Endometrium (tissue), 2 donors: ENCODE measurements around the gene MUC16.
"Not testable (repeated sequence)": the region's sequence is repeated elsewhere in the genome, so short reads cannot be mapped to it uniquely, and the experiment has no call there.

Experiments used
- FAIRE-seq: peaks from 2 replicates; lab custom pipeline; 2012; peaks lifted over from hg19 to GRCh38; lab: Jason Lieb, UNC
- donor health status: control.
- donor health status: control.

MUC16 gene

DNA sequence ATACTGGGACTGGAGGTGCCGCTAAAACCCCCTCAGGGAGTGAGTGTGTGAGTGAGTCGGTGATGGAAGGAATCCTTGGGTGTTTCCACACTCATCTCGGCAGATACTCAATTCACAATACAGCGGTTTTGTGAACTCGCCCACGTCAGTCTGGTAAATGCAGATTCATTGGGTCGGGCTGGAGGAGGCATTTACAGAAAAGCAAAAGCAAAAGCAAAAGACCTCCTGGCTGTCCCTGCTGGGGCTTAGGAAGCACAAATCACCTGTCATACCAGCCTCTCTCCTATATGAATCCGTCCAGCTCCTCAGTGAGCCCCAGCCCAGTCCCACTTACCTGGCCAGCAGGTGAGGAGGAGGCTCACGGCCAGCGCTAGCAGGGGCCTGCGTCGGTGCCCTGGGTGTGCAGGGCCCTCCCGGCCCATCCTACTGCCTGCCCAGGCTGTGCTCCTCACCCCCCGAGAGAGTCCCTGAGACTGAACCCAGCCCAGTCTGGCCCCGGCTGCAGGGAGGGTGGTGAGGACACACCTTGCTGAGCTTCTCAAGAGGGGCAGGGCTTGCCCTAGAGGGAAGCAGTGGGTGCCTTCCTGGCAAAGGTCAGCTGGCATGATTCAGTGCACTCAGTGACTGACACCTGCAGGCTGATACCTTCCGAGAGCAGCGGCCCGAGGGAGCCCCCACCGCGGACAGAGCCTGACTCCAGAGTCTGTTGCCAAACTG lies at the start of gene MUC16:
MUC16 (minus strand) TSS at position 475 of the 717 bp plus-strand sequence.
- FAIRE-seq, result no peak

DNA sequence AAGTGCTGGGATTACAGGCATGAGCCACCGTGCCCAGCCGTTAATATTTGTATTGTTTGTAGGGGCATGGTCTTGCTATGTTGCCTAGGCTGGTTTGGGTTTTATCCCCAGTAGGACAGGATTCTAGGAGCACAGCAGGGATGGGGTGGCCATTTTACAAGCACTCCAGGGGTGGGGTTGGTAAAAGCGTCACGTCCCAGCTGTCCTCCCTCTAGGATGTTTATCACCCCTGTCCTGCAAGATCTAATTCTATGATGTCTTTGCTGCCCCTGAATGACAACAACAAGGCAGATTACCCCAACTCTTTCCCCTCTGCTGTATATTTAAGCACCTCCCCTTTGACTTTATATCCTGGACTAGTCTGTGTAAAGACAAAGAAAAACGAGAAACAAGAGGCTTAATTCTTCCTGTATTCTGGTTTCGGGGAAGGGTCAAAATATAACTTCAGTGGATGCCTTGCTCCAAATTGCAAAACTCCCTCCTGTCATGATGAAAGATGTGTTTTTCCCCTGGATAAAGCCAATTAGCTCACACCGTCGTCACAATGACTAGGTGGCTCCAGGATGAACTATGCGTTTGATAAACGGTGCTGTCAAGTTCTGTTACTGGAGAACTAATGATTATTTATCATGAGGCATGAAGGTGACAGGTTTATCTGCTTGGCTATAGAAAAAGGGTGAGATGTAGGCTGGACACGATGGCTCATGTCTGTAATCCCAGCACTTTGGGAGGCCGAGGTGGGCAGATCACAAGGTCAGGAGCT lies 48.9 kb upstream of the MUC16 start:
- no peak for FAIRE-seq

DNA sequence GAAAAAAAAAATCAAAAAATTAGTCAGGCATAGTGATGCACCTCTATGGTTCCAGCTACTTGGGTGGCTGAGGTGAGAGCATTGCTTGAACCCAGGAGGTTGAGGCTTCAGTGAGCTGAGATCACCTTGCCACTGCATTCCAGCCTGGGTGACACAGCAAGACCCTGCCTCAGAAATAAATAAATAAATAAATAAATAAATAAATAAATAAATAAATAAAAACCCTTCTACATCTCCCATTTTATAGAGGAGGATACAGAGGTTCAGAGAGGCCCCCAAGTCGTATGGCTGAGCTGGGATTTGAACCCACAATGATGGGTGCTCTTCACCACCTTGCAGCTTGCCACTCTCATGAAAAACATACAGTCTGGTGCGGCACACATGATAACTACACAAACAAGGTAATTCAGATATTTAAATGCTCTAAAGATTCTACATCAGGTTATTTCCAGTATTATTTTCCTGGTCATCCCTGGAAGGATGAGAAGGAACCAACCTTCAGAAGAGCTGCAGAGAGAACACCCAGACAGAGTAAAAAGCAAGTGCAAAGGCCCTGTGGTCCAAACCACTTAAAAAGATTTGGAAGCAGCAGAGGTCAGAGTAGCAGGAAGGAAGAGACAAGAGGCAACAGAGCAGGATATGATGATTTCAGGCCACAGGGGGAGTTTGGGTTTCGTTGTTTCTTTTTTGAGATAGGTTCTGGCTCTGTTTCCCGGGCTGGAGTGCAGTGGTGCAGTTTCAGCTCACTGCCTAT lies 47.5 kb upstream of the MUC16 start:
- no peak for FAIRE-seq

DNA sequence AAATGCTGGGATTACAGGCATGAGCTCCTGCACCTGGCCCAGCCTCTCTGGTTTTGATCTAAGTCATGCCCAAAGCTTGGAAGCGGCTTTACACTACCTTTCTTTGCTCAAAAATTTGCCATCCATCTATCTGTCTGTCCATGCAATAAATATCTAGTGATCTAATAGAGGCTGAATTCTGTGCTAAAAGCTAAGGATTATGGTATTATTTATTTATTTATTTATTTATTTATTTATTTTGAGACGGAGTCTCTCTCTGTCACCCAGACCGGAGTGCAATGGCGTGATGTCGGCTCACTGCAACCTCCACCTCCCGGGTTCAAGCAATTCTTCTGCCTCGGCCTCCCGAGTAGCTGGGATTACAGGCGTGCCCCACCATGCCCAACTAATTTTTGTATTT lies 45.9 kb upstream of the MUC16 start:
- not testable (repeated sequence) for FAIRE-seq

DNA sequence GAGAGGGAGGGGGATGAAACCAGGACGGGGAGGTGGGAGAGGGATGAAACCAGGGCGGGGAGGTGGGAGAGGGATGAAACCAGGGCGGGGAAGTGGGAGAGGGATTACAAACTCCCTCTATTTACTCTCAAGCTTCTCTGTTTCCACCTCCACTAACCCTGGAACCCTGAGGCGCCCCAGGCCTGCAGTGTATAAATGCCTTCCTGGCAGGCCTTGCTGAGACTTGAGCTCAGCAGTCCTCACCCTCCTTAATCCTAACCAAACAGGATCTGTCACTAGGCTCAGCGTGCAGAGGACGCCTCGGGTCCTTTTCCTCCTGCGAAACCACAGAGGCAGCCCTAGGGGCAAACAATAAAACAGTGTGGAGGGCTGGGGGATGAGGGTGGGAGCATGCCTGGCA lies 44.6 kb upstream of the MUC16 start:
- no peak for FAIRE-seq

DNA sequence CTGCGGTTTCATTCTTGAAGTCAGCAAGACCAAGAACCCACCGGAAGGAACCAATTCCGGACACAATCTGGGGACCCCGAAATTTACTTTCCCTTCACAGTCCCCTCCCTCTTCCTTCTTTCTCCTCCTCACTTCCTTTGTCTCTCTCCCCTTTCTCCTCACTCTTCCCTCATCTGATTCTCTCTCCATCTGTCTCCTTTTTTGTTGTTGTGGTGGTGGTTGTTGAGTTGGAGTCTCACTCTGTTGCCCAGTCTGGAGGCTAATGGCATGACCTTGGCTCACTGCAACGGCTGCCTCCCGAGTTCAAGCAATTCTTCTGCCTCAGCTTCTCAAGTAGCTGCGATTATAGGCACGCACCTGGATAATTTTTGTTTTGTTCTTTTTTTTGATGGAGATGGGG lies 44.0 kb upstream of the MUC16 start:
- no peak for FAIRE-seq

DNA sequence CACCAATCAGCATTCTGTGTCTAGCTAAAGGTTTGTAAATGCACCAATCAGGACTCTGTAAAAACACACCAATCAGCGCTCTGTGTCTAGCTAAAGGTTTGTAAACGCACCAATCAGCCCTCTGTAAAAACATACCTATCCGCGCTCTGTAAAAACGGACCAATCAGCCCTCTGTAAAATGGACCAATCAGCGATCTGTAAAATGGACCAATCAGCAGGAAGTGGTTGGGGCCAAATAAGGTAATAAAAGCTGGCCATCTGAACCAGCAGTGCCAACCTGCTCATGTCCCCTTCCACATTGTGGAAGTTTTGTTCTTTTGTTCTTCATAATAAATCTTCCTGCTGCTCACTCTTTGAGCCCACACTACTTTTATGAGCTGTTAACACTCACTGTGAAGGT lies 43.5 kb upstream of the MUC16 start:
- not testable (repeated sequence) for FAIRE-seq

DNA sequence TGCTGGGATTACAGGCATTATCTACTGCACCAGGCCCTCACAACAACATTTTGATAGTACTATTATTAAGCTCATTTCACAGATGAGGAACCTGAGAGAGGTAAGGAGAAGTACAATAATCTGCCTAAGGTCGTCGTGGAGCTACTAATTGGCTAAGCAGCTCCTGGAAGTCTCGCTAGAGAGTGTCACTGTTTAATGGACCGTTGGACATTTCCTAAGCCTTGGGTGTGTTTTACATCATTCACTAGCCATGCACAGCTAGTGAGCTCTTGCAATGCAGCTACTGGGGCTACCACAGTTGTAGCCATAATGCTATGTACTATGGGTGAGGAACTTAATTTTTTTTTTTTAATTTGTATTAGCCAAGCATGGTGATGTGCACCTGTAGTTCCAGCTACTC lies 42.7 kb upstream of the MUC16 start:
- no peak for FAIRE-seq

DNA sequence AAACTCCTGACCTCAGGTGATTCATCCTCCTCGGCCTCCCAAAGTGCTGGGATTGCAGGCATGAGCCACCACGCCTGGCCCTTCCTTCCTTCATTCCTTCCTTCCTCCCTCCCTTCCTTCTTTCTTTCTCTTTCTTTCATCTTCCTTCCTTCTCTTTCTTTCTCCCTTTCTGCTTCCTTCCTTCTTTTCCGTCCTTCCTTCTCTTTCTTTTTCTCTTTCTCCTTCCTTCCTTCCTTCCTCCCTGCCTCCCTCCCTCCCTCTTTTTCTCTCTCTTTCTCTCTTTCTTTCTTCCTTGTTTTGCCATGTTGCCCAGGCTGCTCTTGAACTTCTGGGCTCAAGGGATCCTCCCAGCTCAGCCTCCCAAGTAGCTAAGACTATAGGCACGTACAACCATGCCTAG lies 36.5 kb upstream of the MUC16 start:
- FAIRE-seq, result no peak

DNA sequence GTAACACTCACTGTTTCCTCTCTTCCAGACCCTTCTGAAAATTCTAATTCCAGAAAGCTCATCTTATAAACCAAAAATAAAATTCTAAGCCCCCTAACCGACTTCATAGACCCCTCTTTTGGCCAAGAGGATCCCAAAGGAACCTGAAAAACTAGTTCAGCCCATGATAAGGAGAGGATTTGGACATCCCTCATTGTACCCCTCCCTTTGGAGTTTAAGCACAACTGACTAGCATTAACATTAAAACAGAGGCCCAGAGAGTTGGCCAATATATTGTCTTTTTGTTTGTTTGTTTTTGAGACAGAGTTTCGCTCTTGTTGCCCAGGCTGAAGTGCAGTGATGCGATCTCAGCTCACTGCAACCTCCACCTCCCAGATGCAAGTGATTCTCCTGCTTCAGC lies 34.2 kb upstream of the MUC16 start:
- no peak for FAIRE-seq

DNA sequence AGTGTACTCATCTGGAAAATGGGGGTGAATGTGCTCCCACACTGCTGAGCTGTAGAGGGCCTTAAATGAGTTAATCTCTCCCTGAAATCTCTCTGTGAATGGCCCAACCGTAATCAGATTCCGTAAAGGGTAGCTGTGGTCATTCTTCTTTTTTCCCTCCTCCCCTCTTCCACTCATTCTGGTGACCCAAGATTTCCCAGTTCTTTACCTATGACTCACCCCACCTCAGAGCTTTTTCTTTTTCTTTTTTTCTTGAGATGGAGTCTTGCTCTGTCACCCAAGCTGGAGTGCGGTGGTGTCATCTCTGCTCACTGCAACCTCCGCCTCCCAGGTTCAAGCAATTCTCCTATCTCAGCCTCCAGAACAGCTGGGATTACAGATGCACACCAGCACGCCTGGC lies 33.3 kb upstream of the MUC16 start:
- no peak for FAIRE-seq

DNA sequence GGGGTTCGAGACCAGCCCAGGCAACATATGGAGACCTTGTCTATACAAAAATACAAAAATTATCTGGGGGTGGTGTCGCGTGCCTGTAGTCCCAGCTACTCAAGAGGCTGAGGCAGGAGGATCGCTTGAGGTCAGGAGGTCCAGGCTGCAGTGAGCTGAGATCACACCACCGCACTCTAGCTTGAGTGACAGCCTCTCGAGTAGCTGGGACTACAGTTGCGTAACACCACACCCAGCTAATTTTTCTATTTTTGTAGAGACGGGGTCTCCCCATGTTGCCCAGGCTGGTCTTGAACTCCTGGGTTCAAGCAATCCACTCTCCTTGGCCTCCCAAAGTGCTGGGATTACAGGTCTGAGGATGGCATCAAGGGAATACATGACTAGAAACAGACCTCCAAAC lies 30.8 kb upstream of the MUC16 start:
- FAIRE-seq, result no peak

DNA sequence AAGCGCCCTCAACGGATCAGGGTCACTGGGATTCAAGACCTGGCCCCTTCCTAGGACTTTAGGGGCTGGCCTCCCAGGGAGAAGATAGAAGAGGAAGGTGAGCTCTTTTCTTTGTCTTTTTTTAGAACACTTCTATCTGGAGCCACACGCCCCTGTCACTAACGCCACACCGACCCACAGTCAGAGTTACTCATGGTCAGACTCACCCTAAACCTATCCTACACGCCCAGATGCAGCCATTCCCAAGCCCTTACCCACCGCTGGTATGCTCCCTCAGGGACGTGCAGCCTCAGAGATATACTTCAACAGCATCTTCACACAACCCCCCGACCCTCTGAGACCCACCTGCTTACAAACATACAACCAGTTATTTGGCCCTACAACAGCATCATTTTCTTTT lies 29.9 kb upstream of the MUC16 start:
- FAIRE-seq, result no peak

DNA sequence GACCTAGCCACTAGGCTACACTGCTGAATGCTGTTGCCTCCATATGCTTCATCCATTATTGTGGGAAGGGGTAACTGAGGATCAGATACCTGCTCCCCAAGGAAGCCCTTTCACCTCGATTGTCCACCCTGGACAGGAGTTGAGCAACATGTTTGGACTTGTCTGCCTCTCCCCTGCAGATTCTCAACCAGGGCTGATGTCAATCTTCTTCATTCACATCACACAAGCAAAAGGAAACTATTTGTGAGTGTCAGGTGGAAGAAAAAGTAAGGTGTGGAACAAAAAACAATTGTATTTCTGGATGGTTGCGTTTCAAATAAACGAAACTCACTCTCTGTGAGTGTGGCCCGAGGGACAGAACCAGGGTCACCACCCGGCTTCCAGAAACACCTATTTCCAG lies 29.5 kb upstream of the MUC16 start:
- FAIRE-seq, result no peak

DNA sequence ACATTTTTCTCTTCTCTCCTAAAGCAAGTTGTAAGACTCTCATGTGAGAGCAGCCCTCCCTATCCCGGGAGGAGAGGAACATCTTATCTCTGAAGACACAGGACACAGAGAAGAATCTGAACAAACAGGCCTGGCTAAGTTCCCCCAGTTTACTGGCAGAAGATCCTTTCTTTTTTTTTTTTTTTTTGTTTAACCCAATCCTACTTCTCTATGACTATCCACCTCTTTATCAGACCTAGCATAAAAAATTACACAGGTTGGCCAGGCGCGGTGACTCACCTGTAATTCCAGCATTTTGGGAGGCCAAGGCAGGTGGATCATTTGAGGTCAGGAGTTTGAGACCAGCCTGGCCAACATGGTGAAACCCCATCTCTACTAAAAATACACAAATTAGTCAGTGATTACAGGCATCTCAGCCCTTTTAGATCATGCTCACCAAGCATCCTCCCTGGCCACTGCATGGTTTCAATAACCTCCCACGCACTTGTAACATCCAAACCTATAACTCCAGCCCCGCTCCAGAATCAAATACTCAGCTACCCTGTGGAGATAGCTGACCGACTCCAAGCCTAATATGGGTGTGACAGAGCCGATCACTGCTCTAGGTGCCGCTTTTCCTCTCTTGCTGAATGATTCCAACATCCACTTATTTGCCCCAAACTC lies 27.3 kb upstream of the MUC16 start:
- FAIRE-seq, result no peak

DNA sequence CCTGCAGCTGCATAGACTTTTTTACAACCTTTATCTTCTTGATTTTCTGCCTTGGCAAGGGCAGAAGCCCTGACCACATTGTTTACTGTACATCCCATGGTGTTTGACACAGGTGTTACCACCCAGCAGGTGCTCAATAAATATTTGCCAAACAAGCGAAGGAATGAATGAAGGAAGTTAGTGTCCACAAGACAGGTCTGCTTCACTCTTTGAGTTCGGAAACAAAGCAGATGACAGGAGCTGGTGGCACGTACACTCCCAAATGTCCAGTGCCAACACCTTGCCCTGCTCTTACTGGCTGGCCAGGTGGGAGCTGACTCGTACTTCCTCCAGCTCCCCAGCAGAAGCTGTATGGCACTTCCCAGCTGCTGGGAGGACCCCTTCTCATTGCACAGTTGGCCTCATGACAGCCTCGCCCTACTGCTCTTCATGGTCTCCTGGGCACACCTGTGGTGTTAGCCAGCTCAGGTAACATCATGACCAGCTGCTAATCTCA lies 22.0 kb upstream of the MUC16 start:
- no peak for FAIRE-seq

DNA sequence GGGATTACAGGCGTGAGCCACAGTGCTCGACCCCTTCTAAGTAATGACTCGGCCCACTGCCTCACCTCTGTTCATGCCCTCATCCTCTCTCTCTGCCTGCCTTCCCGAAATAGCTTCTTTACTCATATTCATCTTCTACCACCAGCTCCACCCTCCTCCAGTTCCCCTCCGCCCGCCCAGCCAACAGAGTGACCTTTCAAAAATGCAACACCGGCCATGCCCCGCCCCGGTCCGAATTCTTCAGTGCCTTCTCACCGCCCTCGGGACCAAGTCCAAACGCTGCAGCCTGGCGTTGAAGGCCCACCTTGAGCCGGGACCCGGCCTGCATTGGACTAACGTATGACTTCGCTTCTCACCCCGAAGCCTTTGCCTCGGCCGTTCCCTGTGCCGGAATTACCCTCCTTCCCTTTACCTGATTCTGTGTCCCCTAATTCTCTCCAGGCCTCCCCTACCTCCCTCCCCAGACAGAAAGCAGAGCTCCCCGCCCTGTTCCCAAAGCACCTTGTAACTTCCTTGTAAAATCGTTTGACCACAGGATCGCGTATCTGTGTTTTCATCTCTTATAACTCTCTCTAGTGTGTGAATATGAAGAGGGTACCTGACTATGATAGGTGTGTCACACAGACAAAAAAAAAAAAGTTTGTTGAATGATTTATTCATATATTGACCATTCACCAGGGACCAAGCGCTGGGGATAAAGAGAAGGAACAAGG lies 8.1 kb upstream of the MUC16 start:
- no peak for FAIRE-seq

DNA sequence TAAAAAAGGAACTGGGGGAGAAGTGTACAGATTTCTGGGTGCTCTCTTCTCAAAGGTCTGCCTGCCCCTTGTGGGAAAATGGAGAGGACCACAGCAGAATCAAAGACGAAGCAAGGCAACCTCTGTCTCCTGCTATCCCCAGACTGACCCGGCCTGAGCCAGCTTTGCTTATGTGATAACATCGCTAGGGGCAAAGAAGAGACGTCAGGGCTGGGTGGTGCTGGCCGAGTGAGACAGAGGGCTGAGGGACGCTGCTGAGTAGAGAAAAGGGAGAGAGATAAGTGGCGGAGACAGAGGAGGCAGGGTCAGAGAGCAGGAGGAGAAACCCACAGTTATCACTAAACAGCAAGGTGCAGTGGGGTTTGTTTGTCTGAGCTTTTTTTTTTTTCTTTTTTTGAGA lies 4.6 kb upstream of the MUC16 start:
- FAIRE-seq, result no peak

DNA sequence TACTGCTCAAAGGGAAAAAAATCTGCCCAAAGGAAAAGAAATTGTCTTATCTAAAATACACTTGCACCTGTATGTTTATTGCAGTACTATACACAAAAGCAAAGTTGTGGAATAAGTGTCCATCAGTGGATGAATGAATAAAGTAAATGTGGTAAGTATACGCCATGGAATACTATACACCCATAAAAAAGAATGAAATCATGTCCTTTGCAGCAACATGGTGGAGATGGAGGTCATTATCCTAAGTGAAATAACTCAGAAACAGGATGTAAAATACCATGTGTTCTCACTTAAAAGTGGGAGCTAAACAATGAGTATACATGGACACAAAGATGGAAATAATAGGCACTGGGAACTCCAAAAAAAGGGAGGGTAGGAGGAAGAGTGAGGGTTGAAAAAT lies 3.8 kb upstream of the MUC16 start:
- no peak for FAIRE-seq

DNA sequence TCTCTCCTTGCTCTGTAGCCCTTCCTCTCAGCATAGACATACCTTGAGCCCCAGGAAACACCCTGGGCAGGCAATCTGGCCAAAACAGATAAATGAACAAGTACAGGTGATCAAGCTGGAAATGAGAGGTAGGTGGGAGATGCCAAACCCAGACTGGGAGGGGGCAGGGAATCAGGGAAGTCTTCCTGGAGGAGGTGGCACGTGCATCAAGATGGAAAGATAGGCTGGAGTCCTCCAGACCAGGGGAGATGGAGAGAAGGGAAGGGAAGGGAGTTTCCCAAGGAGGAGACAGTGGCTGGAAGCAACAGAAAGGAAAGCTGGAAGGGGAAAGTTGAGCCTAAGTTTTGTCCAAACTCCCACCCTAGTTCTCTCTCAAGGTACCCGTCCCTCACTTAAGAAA lies 1.7 kb upstream of the MUC16 start:
- no peak for FAIRE-seq

DNA sequence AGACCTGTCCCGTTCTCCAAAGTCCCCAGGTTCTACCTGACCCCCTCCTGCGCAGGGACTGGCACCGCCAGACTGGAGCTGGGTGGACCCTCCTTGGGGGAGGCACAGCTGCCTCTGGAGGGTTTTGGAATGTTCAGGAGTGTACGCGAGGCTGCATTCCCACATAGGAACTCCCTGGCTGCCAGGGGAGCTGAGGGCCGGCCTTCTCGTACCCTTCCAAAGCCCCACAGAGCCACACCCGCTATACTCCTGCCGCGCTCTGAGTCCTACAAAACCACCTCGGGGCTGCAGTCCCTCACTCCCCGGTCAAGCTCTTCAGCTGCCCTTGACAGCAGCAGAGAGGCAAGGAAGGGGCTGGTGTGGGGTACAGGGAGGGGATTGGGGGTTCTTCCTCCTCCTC lies 484 bp upstream of the MUC16 start:
- no peak for FAIRE-seq

DNA sequence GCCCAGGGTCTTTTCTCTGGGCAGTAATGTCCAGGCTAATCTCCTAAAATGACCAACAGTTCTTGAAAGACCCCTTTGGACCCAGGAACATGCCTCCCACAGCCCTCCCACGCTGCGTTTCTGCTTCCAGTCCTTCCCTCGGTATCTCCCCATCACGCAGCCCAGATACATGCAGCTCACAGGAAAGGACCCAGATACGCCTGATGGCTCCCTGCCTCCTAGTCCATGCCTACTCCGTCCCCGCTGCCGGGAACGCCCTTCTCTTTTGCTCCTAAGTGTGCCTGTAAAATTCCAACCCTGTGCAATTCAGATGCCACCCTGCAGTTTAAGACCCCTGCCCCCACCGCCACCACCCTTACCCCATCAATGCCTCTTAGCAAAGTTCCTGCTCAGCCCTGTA lies 778 bp downstream of the MUC16 start:
- no peak for FAIRE-seq
